ENCODE data around the gene FURIN. TPM values are rescaled to one million over a fixed set of nuclear protein-coding genes. Genes with fewer than 3 reads are reported as not detected.

FURIN gene
- total RNA-seq, 4 donors from 2014 or later, result 76.7 to 159 (median 118) TPM

DNA sequence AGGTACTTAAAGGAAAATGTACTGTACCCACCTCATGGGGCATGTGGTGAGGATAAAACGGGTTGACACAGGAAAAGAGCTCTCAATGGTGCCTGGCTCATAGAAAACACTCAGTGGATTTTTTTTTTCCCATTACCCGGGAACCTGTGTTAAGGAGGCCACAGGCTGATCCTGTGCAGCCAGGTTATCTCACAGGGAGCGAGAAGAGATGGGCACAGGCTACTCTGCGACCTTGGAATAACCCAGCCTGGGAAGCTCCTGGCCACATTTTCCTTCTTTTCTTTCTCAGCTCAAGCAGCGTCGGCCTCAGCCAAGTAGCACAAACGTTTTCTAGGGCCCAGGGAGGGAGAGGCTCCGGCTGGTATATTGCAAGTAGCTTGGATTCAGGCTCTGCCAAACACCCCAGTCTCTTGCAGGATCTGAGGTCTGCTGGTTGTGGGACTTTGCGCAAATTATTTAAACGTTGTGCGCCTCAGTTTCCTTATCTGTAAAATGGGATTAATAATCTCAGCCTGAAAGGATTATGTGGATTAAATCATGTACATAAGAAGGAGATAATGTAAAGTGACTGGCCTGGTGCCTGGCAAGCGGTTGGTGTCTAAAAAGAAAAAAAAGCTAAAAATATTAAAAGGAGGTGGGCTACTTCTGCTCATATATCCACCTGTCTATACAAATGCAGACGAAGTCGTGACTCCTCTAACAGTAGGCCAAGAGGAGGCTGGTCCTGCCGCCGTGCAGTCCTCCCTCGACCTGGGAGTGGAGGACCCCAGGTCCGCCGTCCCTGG, 2.2 kb downstream of the FURIN start:
- TF ChIP-seq, protein P1, sequence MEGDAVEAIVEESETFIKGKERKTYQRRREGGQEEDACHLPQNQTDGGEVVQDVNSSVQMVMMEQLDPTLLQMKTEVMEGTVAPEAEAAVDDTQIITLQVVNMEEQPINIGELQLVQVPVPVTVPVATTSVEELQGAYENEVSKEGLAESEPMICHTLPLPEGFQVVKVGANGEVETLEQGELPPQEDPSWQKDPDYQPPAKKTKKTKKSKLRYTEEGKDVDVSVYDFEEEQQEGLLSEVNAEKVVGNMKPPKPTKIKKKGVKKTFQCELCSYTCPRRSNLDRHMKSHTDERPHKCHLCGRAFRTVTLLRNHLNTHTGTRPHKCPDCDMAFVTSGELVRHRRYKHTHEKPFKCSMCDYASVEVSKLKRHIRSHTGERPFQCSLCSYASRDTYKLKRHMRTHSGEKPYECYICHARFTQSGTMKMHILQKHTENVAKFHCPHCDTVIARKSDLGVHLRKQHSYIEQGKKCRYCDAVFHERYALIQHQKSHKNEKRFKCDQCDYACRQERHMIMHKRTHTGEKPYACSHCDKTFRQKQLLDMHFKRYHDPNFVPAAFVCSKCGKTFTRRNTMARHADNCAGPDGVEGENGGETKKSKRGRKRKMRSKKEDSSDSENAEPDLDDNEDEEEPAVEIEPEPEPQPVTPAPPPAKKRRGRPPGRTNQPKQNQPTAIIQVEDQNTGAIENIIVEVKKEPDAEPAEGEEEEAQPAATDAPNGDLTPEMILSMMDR (IDR thresholded peaks at IDR 0.05 in 4 of 5, conservative IDR thresholded peaks at IDR 0.05 in 1 of 5), result no peak
- no peak for TF ChIP-seq POLR2A (IDR thresholded peaks at IDR 0.05)
- peak; percentile 3 to 13 for ATAC-seq
- Histone ChIP-seq H3K4me1 (peaks cover 30 to 42% of the 10 kb centered on the region in 2 donors), H3K27ac (peak overlapping the region; percentile 93 to 98 (median 96)), H3K36me3 (peaks cover 0 to under 1% of the 10 kb centered on the region in 2 donors), H3K27me3 (no peaks in the 10 kb centered on the region), H3K9me3 (no peaks in the 10 kb centered on the region), H3K4me3 (peak overlapping the region; percentile 78 to 97 (median 88))
- DNase-seq, result no peak
- intact Hi-C loops (cut with DNase I; ENCODE audit: low total_unique reads) (loop anchor here (5.0 kb wide), 1 partner anchor 208 kb away; no protein-coding TSS in a partner anchor), in situ Hi-C loops (cut with MboI; ENCODE audit: low sequenced_read_pairs in 4 of 4) (no loop called here)

DNA sequence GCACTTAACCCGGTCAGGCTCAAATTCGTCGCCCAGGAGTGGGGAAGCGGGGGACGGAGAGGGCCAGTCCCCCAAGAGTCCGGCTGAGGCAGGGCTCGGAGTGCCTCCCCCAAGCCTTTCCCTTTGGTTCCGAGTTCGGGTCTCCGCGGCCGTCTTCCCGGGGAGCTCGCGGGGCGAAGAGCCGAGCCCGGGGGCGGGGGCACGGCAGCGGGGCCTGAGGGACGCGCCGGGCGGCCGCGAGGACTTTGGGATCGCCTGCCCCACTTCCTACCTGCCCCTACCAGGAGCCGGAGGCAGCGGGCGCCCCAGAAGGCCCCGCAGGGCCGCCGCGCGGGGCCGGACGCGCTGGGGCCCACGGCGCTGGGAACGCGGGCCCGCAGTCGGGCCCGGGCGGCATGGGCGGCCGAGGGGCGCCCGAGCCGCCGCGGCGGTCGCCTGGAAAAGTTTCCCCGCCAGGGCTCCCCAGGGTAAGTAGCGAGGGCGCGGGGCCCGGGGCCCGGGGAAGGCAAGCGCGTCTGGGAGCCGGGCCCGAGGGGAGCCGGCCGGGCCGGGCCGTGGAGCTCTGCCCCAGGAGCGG, 2.8 kb downstream of the FURIN start:
- no peaks in the 10 kb centered on the region for H3K9me3 ChIP-seq
- peak; percentile 7 to 24 for ATAC-seq
- H3K4me3 ChIP-seq, result peak overlapping the region; percentile 78 to 97 (median 88)
- in situ Hi-C loops (cut with MboI; ENCODE audit: low sequenced_read_pairs in 4 of 4), result no loop called here
- no peaks in the 10 kb centered on the region for H3K27me3 ChIP-seq
- DNase-seq, result peak in 1 of 2 donors; percentile 36
- peaks cover 0 to 7% of the 10 kb centered on the region in 2 donors for H3K36me3 ChIP-seq
- TF ChIP-seq, protein P1 (IDR thresholded peaks at IDR 0.05 in 4 of 5, conservative IDR thresholded peaks at IDR 0.05 in 1 of 5), result no peak
- TF ChIP-seq POLR2A (IDR thresholded peaks at IDR 0.05), result no peak
- H3K27ac ChIP-seq, result peak overlapping the region; percentile 93 to 98 (median 96)
- intact Hi-C loops (cut with DNase I; ENCODE audit: low total_unique reads), result loop anchor here (5.0 kb wide), 1 partner anchor 209 kb away; no protein-coding TSS in a partner anchor
- H3K4me1 ChIP-seq, result peaks cover 30 to 42% of the 10 kb centered on the region in 2 donors

DNA sequence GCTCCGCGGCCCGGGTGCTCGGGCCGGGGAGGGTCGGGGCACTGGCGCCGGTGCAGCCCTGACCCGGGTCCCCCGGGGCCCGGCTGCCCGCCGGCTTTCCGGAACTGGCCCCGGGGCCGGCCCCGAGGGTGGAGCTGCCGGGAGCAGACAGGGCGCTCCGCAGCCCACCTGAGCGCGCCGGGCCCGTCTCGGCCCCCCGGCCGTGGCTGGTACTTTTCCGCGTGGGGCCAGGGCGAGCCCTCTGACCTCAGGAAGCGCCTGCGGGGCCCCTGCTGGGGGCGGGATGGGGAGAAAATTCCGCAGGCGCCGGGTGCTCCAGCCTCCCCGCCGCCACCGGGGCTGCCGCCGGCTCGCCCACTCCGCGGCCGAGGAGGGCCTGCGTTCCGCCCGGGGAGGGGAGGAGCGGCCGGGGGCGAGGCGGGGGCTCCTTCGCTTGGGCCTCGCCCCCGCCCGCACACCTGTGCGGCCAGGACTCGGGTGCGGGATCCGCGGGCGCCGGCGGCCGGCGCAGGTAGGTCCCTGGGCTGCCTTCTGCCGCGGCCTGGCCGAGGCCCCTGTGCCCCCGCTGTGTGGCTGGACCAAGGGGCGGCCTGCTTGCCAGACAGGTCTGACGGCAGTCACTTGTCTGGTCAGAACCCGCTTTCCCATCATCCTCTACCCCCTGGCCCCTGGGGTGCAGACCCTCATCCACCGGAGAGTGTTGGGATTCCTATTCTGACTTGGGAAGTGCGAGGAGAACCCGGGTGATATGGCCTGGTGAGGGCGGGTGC, 3.5 kb downstream of the FURIN start:
- no peaks in the 10 kb centered on the region for H3K27me3 ChIP-seq
- intact Hi-C loops (cut with DNase I; ENCODE audit: low total_unique reads) (loop anchor here (2.0 to 5.0 kb wide), 4 partner anchors 31 to 210 kb away; partner anchors contain the start of genes BLM and MAN2A2), in situ Hi-C loops (cut with MboI; ENCODE audit: low sequenced_read_pairs in 4 of 4) (no loop called here)
- H3K9me3 ChIP-seq, result no peaks in the 10 kb centered on the region
- H3K4me1 ChIP-seq, result peaks cover 30 to 42% of the 10 kb centered on the region in 2 donors
- ATAC-seq, result peak; percentile 26 to 59
- TF ChIP-seq POLR2A (IDR thresholded peaks at IDR 0.05), result no peak
- TF ChIP-seq, protein P1 (IDR thresholded peaks at IDR 0.05 in 4 of 5, conservative IDR thresholded peaks at IDR 0.05 in 1 of 5), result no peak
- peak overlapping the region; percentile 93 to 98 (median 96) for H3K27ac ChIP-seq
- H3K36me3 ChIP-seq, result peaks cover 0 to 14% of the 10 kb centered on the region in 2 donors
- H3K4me3 ChIP-seq, result peak overlapping the region; percentile 78 to 97 (median 88)
- DNase-seq, result peak in 1 of 2 donors; percentile 62

DNA sequence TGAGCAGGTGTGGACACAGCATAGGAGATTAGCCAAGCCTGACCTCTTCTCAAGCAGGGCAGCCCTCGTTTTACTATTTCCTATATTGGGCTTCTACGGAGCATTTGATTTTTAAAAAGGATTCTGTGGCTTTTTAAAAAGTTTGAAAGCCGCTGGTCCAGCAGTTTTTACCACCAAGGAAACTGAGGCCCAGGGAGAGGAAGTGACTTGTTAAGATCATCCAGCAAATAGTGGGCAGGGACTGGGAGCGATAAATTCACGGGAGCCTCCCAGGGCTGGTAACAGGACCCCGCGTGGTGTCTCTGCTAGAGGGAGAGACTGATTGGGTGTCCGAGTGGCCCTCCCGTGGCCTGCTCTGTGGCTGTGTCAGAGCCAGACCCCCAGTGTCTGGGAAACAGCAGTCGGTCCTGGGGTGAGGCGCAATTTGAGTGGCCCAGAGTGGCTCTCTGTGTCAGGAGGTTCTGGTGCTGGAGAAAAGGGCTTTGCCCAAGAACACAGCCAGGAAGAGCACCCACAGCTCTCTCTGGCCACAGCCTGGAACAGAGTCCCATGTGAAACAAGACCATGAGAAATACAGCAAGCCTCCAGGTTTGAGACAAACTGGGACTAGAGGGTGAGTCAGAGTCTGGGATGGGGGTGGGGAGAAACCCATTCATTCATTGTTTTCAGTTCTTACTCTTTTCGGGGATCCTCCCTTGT, 4.2 kb downstream of the FURIN start:
- in situ Hi-C loops (cut with MboI; ENCODE audit: low sequenced_read_pairs in 4 of 4), result no loop called here
- H3K36me3 ChIP-seq, result peaks cover 0 to 22% of the 10 kb centered on the region in 2 donors
- H3K4me1 ChIP-seq, result peaks cover 30 to 42% of the 10 kb centered on the region in 2 donors
- no peaks in the 10 kb centered on the region for H3K9me3 ChIP-seq
- peak overlapping the region; percentile 93 to 98 (median 96) for H3K27ac ChIP-seq
- TF ChIP-seq, protein P1 (IDR thresholded peaks at IDR 0.05 in 4 of 5, conservative IDR thresholded peaks at IDR 0.05 in 1 of 5), result no peak
- TF ChIP-seq POLR2A (IDR thresholded peaks at IDR 0.05), result peak; percentile 41 to 70
- peak overlapping the region; percentile 78 to 97 (median 88) for H3K4me3 ChIP-seq
- ATAC-seq (peak; percentile 57 to 62), DNase-seq (peak; percentile 36 to 63)
- intact Hi-C loops (cut with DNase I; ENCODE audit: low total_unique reads), result loop anchor here (2.0 to 5.0 kb wide), 4 partner anchors 30 to 210 kb away; partner anchors contain the start of genes BLM and MAN2A2
- H3K27me3 ChIP-seq, result no peaks in the 10 kb centered on the region

All from gastrocnemius medialis (tissue), 4 donors.